Activated CD8-positive, alpha-beta memory T cell treated with anti-CD3 and anti-CD28 coated beads for 24 hours (primary cell): ENCODE results near the gene PSME3IP1.
"Not testable (repeated sequence)": the region's sequence is repeated elsewhere in the genome, so short reads cannot be mapped to it uniquely, and the experiment has no call there.

Experiments
- DNase-seq: peaks from one replicate; pipeline ENCODE4 v3.0.0-alpha.2; 2020

PSME3IP1 gene, protein sequence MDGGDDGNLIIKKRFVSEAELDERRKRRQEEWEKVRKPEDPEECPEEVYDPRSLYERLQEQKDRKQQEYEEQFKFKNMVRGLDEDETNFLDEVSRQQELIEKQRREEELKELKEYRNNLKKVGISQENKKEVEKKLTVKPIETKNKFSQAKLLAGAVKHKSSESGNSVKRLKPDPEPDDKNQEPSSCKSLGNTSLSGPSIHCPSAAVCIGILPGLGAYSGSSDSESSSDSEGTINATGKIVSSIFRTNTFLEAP

DNA sequence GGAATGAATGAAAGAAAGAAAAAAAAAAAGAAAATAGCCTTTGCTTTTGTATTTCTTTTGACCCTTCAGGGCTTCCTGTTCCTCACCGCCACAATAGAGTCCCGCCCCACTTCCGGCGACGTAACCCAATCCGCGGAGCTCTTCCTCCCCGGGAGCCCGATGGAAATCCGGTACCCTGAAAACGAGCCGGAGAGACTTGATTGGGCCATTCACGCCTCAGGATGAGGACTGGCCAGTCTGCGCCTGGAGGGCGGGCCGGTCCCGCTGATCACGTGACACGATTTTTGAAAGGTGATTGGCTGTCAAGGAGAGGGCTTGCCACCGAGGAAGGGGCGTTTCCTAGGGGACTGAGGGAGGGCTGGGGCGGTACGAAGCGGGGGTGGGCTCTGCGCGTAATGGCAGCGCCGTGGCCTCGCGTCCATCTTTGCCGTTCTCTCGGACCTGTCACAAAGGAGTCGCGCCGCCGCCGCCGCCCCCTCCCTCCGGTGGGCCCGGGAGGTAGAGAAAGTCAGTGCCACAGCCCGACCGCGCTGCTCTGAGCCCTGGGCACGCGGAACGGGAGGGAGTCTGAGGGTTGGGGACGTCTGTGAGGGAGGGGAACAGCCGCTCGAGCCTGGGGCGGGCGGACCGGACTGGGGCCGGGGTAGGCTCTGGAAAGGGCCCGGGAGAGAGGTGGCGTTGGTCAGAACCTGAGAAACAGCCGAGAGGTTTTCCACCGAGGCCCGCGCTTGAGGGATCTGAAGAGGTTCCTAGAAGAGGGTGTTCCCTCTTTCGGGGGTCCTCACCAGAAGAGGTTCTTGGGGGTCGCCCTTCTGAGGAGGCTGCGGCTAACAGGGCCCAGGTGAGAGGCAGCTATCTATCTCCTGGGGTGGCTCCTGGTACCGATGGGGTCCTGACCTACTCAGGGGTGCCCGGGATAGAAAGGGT lies at the start of gene PSME3IP1, which contains the start of gene RSPRY1:
TSS of gene PSME3IP1 (minus strand) at position 95 of the 927 bp plus-strand sequence. CDS start 12,185 bp downstream, outside the sequence.
TSS of gene RSPRY1 (plus strand) at position 385 of the 927 bp plus-strand sequence. CDS start 18,330 bp downstream, outside the sequence.
- DNase-seq = peak; percentile 98

DNA sequence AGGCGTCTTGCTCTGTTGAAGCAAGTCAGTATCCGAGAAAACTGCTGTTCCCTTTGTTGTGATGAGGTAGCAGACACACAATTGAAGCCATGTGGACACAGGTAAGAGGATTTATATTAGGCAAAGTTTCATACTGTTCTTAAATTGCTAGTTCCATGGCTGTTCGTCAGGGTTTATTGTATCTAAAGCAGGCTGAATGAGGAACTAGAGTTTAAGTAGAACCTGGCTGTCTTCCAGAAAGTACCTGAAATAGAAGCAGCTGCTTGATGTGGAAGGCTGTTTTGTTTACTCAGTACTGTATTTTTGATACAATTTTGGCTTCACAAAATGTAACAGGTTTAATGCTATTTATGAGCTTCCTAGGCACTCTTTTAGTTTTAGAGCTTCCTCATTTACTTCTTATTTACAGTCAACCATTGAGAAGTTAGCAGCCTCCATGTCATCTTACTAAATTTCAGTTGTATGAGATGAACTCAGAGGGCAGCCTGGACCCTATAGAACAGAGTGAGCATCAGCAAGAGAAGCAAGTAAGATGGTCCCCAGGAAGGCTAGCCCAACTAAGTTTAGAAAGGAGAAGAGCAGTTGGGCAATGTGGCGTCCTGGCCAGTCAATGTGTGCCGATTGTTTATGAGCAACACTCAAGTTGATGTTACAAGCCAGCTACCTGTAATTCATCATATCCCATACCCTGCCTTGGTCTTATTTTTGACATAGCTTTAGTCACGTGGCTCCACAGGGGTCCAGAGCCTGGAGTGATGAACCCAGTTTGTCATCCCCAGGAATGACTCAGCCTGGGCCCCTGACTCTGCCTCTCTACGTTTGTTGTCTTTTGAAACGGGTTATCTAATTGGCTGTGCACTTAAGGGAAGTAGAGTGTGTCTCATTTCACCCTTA lies 49.5 kb upstream of the PSME3IP1 start:
- no peak for DNase-seq

DNA sequence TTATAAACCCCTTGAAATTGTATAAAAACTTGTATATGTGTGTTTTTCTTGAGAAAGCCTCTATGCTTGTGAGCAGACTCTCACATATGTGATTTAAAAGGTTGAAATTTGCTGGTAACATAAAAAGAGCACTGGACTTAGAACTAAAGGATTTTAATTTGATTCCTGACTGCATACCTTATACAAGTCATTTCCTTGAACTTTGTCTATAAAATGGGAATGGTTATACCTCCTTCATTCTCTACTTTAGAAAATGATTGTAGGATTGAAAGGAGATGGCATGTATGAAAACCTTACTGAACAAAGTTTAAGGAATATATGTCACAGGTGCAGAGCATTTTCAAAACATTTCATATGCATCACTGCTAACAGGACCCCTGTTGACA lies 48.9 kb upstream of the PSME3IP1 start:
- DNase-seq = no peak

DNA sequence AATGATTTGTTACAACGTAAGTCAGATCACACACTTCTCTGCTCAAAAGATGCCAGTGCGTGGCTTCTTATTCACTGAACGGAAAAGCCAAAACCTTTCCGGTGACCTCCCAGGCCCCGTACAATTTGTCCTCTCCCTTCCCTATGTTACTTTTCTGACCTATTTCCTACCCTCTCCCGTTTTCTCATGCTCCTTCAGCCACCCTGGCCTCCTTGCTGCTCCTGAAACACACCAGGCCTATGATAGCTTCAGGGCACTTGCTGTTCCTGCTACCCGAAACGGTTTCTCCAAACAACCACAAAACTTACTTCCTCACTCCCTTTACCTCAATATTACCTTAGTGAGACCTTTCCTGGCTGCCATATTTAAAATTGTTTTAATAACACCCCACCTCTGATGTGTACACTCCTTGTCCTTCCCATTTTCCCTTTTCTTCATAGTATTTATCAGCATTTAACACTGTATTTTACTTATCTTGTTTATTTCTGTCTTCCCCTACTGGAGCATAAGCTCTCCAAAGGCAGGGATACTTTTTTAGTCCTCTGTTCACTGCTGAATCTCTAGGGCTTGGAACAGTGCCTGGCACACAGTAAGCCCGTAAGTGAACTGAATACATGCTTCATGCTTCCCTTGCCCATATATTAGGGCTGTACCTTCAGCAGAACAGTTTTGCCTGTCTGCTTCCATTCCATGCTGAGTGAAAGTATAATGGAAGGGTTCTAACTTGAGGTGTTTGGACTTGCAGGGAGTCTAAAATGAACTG lies 48.3 kb upstream of the PSME3IP1 start:
- DNase-seq = no peak

DNA sequence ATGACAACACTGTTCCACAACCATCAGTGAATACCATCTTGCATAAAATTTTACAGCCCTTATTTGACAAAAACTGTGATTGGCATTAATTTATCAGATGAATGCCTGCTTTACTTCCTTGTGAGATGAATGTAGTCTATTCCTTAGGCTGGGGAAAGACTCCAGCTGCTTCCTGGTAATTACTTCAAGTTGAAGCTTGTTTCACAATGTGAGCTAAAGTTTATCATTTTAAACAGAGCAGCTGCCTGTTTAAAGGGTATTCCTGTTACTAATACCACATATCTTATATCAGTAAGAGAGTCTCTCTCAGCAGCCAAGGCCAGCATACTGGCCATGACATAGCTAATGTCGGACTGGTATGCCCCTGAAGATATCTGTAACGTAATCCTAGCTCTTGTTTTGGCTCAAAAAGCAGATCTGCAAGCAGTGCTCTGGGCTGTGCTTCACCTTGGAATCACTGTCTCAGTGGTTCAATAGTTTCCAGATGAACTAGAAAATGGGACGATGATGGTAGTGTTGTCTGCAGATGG lies 46.0 kb upstream of the PSME3IP1 start:
- DNase-seq = no peak

DNA sequence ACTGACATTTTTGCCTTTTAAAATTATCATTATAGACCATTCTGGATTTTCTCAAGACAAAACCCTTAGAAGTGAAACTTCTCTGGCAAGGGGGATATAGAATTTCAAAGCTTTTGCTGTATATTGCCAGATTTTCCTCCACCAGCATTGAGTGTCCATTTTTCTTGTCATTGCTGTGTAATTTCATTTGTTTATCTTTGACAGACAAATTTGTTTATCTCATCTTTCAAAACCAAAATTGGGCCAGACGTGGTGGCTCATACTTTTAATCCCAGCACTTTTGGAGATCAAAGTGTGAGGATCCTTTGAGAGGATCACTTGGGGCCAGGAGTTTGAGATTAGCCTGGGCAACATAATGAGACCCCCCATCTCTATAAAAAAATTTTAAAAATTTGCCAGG lies 43.2 kb upstream of the PSME3IP1 start:
- no peak for DNase-seq

DNA sequence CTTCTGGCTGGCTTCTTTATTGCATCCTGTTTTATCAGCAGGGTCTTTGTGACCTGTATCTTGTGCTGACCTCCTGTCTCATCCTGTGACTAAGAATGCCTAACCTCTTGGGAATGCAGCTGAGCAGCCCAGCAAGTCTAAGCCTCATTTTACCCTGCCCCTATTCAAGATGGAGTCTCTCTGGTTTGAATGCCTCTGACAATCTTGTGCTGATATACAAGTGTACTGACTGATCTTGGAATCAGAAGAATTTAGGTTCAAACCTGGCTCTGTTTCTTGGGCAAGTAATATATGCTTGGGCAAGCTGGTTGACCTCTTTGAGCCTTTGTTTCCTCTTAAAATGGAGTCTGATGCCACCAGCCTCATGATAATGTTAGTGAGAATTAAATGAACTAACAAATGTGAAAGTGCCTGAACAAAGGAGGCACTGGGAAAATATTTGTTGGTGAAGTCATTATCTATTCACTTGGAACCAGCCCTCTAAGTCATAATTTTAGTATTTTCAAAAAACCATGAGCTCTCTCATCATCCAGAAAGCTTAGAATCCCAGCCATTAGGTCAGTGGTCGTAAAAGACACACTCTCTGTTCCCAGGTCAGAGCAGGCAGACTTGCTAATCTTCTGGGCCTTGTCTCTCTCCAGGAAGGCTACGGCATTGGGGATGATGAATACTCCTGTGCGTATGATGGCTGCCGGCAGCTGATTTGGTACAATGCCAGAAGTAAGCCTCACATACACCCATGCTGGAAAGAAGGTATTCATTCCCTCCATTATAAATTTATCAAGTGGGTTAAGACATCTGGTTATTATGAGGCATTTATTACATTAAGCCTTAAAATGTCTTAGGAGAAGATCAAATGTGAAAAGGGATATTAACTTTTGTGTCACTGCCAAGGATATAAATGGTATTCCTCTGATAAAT lies 41.1 kb upstream of the PSME3IP1 start:
- DNase-seq = no peak

DNA sequence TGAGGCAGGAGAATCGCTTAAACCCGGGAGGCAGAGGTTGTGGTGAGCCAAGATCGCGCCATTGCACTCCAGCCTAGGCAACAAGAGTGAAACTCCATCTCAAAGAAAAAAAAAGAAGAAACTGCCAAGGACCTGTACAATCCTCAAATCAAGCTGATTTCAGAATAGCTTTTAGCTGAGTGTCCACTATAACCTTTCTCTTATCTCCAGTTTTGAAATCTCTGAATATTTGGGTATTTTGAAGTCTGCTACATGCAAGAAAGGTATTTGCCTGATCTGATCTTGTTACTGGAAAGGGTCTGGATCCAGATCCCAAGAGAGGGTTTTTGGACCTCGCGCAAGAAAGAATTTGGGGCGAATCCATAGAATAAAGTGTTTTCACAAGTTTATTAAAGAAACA lies 40.1 kb upstream of the PSME3IP1 start:
- no peak for DNase-seq

DNA sequence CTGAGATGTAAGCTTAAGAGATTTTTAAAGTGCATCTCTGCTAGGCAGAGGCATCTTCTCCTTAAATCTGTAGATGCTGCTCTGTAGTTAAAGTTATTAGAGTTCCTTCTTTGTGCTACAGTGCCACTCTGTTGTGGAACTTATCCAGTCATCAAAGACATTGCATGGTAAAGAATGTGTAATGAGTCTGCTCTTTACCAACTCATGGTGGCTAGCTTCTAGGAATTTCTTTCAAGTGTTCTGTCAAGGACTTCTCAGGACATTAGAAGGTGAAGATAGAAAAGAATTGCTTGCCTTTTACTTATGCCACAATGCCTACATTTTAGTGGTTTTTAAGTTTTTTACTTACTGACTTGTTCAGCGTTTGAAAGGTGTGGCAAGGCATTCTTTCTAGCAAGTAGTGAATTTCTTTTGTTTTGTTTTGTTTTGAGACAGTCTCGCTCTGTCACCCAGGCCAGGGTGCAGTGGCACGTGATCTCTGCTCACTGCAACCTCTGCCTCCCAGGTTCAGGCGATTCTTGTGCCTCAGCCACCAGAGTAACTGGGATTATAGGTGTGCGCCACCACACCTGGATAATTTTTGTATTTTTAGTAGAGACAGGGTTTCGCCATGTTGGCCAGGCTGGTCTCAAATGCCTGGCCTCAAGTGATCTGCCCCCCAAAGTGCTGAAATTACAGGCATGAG lies 39.0 kb upstream of the PSME3IP1 start:
- no peak for DNase-seq

DNA sequence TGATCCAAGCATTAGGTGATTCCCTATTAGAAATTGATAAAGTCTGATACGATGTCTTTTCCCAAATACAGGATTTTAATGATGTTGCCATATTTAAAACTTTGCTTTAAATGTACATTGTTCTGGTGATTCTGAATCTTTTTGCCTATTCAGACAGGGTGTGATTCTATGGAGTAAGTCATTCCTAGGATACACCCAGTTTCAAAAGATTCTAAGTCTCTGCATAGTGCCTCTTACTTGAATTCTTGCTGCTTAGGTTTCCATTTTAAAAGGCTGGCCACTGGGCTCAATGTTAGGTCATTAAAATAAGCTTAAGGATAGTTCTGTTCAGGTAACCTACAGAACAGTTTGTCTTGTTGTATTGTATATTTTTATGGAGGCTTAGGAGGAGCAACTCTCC lies 37.2 kb upstream of the PSME3IP1 start:
- DNase-seq = no peak

DNA sequence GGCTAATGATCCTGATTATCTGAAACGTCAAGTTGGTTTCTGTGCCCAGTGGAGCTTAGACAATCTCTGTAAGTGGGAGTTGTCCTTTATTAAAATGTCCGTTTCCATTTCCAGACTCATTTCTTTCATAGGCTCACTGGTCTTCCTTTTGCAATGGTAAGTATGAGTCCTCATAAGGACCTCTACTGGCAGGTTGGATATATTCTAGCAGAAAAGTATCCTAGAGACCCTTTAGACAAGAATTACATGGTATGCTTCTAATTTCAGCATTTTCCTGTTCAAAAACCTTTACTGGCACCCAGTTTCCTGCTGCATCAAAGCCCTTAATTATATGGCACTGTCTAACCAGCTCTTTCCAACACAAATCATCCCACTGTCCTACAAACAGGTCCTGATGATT lies 31.1 kb upstream of the PSME3IP1 start:
- DNase-seq = no peak

DNA sequence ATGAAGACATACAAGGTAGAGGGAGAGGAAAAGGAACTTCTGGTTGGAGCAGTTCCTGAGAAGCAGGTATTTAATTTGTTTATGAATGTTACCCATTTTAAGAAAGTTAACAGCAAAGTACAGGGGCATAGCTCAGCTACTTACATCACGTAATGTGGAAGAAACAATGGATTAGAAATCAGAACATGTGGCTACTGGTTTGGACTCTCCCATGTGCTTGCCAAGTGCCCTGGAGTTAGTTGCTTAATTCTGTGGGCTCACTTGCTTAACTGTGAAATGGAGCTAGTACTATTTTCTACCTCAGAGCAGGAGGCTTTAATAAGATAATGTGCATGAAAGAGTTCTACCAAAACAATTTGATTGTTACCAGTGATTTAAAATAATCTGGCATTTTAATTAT lies 27.6 kb upstream of the PSME3IP1 start:
- no peak for DNase-seq

DNA sequence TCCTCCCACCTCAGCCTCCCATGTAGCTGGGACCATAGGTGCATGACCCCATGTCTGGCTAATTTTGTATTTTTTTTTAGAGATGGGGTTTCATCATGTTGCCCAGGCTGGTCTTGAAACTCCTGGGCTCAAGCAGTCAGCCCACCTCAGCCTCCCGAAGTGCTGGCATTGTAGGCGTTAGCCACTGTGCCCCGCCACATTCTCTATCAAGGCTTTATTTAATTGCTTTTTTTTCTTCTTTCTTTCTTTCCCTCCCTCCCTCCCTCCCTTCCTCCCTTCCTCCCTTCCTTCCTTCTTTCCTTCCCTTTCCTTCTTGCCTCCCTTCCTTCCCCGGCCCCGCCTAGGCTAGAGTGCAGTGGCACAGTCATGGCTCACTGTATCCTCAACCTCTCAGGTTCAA lies 23.9 kb upstream of the PSME3IP1 start:
- DNase-seq = no peak

DNA sequence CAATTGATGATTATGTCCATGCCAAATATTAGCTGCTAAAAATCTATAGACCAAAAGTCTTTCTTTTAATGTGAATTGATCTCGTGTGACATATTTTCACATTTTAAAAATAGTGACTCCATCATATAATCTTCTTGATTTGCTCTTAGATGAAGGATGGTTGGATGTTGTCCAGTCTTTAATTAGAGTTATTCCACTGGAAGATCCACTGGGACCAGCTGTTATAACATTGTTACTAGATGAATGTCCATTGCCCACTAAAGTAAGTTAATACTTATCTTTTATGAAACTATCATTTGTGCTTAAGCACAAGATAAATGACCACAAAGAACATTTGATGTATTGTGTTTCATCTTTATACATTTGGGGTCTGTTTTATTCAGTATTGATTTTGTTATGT lies 23.1 kb upstream of the PSME3IP1 start:
- no peak for DNase-seq

DNA sequence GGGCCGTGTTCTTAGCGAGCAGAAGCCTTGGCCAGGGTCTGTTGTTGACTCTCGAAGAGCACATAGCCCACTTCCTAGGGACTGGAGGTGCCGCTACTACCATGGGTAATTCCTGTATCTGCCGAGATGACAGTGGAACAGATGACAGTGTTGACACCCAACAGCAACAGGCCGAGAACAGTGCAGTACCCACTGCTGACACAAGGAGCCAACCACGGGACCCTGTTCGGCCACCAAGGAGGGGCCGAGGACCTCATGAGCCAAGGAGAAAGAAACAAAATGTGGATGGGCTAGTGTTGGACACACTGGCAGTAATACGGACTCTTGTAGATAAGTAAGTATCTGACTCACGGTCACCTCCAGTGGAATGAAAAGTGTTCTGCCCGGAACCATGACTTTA lies 18.8 kb upstream of the PSME3IP1 start:
- DNase-seq = no peak

DNA sequence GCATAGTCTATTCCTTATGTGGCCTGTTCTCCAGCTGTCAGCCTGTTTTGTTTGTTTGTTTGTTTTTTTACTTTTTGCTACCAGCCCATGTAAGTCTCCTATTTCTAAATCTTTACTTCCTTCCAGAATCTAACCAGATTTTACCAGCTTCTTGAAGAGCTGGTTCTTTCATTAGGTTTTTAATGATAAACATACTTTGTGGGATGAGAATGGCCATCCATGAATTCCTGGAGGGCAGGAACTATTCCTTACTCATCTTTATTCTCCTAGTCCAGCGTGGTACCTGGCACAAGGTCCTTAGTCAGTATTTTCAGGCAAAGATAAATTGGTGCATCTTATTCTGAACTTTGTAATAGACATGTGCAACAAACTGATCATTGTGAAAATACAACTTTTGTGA lies 17.6 kb upstream of the PSME3IP1 start:
- no peak for DNase-seq

DNA sequence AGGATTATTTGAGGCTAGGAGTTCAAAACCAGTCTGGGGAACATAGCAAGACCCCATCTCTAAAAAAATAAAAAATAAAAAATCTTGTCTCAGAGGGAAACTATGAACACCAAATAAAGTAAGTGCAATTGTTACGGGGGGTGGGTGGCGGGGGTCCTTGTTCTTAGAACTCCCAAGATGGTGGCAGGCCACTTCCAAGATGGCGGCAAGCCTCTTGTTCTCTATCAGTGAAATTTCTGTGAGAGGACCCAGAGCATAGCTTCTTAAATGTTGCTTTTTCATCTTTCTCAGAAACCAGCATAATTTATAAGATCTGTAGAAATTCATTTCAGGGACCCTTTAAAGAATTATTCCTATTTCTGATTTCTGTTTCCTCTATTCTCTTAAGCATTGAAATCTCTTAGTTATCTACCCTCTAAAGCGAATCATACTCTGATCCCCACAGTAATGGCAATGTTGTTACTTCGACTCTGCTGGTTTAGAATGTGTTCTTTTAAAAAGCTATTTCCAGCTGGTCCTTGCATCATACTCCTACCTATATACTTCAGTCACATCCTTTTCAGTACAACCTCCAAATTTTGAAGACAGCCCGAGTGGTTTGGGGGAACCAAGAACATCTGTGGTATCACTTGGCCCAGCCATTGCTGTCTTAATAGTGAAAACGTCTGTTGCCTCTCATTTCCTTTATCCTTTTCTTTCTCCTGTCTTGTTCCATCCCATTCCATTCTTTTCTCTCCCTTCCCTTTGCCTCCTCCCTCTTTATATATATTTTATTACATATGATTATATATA lies 16.5 kb upstream of the PSME3IP1 start:
- no peak for DNase-seq

DNA sequence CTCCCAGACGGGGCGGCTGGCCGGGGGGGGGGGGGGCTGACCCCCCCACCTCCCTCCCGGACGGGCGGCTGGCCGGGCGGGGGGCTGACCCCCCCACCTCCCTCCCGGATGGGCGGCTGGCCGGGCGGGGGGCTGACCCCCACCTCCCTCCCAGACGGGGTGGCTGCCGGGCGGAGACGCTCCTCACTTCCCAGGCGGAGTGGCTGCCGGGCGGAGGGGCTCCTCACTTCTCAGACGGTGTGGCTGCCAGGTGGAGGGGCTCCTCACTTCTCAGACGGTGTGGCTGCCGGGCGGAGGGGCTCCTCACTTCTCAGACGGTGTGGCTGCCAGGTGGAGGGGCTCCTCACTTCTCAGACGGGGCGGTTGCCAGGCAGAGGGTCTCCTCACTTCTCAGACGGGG lies 15.1 kb upstream of the PSME3IP1 start:
- DNase-seq = not testable (repeated sequence)

DNA sequence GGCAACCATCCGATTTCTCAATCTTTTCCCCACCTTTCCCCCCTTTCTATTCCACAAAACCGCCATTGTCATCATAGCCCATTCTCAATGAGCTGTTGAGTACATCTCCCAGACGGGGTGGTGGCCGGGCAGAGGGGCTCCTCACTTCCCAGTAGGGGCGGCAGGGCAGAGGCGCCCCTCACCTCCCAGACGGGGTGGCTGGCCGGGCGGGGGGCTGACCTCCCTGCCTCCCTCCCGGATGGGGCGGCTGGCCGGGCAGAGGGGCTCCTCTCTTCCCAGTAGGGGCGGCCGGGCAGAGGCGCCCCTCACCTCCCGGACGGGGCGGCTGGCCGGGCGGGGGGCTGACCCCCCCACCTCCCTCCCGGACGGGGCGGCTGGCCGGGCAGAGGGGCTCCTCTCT lies 14.5 kb upstream of the PSME3IP1 start:
- DNase-seq = not testable (repeated sequence)
